ENCODE data around the gene COPA.

COPA gene

DNA sequence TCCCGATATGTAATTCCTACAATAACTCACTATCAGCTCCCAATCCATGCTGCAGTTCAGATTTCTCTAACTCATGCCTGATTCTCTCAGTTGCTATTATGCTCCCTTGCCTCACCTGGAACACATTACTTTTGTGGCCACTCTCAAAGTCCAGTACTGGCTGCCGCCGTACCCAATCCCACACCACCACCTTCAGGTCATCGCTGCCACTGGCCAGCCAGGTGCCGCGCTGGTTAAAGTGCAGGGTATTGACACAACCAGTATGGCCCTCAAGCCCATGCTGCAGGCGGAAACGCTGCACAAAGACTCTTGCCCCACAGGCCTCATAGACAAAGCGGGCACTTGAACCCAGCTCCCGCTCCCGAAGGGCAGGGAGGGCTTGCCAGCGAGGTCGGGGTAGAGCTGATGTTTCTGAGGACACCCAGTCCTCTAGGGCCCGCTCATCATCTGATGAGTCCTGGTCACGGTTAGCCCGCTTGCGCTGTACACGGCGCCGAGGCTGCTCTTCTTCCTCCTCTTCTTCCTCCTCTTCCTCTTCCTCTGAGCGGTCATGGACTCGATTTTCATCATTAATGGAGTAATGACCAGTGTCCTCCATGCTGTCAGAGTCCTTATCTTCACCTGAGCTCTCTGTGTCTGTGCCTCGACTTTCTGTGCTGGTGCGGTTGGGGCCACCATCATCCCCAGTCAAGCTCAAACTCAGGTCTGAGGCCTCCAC lies 103.3 kb downstream of the COPA start:
- Histone ChIP-seq H3K4me1 (ENCODE audit: control insufficient read depth in 1 of 2, insufficient read depth in 2 of 2, low read length in 2 of 2) (no peaks in the 10 kb centered on the region), H3K9me3 (ENCODE audit: control insufficient read depth in 1 of 2, low read length in 2 of 2) (no peaks in the 10 kb centered on the region), H3K36me3 (ENCODE audit: control insufficient read depth in 1 of 2, insufficient read depth in 2 of 2, low read length in 2 of 2) (peaks cover 50 to 75% of the 10 kb centered on the region in 2 donors), H3K9ac (ENCODE audit: low read depth in 1 of 2, low read length in 2 of 2) (no peak overlapping the region), H3K27ac (ENCODE audit: low read depth, low read length) (no peak overlapping the region), H3K27me3 (ENCODE audit: control insufficient read depth in 1 of 2, insufficient read depth in 2 of 2, low read length in 2 of 2) (no peaks in the 10 kb centered on the region), H3K4me3 (ENCODE audit: low read depth in 1 of 2, low read length in 2 of 2) (no peak overlapping the region)

Data from duodenal mucosa (tissue), 2 donors.